Activated T-cell treated with anti-CD3 and anti-CD28 coated beads for 4 hours (primary cell): ENCODE measurements around the gene GRID1.

Experiments
- DNase-seq: peaks from one replicate; pipeline ENCODE4 v3.0.0-alpha.2; 2020

Gene GRID1

DNA sequence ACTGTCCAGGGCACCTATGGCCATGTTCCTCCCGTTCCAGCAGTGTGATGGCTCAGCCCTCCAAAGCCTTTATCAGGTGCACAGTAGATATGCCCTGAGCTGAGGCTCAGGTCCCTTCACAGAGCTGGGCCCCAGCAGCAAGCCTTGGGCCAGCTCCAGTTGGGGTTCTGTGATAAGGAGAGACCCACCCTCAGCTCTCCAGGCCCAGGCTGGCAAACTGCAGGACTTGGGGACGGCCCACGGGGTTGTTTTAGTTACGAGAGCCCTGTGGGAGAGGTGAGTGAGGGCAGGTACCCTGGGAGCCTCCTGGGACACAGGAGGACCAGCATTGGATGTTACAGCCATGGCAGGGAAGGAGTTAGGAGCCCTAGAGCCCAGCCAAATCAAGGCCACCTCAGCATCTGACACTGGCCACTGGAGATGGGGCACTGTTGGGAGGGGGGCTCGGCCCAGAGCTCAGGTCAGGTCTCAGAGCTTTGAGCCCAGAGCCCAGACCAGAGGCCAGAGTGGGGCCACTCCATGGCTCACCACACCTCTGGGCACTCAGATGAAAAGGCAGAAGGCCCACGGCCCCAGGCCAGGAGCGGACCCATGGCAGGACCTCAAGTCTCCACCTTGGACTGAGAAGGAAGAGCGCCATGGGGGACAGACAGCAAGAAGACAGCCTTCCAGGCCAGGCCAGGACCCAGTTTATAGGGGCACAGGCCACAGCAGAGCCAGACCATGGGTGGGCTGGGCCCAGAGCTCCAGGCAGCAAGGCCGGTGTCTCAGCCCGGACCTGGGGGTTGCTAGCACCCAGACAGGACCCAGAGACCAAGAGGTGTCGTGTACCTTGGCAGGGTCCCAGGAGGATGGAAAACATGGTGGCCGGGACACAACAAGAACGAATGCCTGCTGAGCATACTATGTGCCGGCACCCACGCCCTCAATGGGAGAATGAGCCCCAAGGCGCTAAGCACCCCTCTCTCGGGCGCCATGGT lies 12.8 kb downstream of the GRID1 start:
- no peak for DNase-seq

DNA sequence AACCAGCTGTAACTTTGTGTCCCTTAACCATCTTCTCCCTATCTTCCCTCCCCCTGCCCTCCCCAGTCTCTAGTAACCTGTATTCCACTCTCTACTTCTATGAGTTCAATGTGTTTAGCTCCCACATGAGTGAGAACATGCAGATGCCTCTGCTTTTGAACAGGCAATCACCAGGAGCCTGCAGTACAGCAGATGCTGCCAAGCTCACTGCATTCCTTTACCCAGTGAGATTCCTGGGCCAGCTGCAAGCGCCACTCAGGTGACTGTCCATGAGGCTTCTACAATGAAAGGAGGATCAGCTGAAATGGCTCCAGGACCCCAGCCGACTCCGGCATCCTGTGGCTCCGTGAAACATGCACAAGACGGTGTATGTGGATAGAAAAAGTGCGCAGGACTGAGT lies 15.7 kb downstream of the GRID1 start:
- DNase-seq = no peak

DNA sequence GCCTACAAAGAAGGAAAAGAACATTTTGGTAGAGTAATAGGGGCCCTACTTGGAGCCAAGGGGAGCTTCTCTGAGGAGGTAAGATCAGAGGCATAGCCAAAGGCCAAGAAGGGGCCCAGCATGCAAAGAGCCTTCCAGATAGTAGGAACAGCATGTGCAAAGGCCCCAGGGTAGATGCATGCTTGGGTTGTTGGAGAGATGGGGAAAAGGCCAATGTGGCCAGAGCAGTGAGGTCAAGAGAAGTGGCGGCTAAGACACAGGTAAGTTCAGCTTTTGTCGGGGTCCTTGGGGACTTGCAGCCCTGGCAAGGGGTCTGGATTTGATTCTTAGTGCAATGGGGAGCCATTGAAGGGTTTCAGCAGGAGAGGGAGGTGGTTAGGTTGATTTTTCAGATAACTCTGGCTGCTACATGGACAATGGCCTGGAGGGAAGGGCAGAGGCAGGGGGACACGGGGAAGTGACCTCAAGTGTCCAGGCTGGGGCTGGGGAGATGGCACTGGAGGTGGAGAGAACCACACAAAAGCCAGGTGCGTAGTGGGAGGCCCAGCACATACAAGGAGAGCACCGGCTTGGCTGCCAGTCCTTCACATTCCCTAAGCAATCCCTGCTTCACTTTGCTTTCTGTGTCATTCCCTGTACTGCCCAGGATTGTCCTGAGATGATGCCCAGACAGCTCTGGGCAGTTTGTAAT lies 16.5 kb downstream of the GRID1 start:
- no peak for DNase-seq

DNA sequence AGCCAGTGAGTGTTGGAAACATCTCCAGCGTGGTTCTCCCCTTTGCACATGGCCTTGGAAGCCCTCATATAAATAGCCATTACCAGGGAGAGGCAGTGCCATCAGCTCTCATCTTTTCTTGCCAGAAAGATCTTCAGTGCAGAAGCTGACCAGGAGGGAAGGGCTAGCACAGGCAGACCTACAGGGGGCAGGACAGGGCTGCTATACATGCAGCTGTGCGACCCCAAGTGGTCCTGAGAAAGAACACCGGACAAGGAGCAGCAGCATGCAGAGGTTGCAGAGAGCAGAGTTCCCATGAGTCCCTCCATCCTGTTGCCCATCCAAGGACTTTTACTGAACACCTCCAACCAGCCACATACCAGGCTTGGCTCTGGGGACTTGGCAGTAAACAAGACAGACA lies 17.1 kb downstream of the GRID1 start:
- no peak for DNase-seq

DNA sequence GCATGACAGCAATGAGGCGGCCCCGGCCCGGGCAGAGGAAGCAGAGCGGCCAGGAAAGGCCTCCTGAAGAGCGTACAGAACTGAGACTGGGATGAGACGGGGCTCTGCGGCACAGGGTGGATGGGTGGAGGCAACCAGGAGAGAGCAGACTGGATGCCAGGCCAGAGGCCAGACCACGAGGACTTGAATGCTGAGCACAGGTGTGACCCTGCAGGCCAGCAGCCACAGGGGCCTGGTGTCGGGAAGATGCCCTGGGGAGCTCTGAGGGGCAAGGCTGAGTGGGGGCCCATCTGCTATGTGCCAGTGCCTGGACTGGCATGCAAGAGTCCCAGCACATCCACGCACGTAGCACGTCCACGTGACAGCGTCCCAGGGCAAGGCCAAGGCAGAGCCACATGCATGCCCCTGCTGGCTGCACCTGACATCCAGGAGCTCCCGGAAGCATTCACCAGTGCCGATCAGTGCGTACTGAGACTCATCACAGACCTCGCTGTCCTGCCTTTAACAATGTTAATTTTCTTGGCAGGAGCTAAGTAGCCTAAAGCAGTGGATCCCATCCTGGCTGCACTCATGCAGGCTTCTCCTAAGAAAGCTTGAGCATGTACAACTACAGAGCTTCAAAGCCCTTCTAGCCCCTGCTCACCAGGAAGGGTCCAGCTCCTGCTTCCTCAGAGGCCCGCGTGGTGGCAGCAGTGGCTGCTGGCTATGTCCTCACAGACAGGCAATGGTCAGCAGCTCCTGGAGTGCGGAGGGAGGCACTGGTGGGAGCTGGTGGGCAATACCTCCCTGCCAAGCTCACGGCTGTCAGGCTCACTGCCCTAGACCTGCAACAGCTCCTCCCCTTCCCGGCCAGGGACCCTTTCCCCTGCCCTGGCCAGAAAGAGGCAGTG lies 18.0 kb downstream of the GRID1 start:
- DNase-seq = no peak

DNA sequence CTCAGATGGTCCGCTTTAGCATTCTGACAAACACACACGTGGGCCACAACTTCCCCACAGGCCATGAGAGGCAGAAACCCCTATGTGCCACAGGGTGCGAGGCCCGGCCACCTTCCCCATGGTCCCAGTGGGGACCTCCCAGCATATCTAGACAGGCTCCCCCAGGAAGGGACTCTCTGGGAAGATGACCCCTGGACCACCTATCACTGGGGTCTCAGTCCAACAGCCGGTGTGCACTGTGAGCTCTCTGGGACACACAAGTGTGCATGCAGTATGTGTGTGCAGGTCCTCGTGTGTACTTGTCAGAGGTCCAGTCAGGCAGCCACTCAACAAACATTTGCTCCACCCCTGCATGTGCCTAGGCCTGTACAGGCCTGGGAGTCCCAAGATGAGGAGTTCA lies 18.7 kb downstream of the GRID1 start:
- no peak for DNase-seq

DNA sequence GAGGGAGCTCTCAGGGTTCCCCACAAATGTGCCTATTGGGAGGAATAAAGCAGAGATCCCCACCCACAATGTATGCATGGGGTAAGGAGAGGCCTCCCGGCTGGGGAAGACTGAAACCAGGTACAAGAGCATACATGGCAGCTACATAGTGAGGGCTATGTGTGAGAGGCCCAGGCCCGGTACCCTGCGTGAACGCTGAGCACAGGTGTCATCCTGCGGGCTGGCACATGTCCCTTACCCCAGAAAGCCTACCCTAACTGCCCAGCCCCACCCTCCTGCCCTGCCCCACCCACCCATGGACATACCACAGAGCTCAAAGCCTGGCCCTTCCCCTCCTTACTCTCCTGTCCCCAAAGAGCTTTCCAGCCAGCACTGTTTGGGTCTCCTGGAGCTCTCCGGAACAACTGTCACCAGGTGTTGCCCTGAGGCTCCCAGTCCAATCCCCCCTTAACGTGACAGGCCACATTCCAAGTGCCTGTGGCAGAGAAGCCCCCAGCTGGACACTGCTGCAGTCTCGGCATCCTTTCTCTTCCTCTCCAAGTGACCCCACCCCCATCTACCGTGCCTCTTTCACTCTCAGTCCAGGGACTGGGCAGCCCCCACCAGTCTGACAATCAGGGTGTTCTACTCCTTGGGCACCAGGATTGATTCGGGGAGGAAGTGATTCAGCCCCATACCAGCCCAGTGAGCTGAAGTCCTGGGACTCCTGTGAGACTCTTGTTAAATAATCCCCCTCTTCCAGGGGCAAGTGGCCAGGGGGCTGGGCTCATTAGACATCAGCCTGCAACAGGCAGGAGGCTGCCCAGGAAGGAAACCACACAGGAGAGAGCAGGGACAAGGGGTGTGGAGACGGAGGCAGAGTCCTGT lies 19.6 kb downstream of the GRID1 start:
- DNase-seq = no peak

DNA sequence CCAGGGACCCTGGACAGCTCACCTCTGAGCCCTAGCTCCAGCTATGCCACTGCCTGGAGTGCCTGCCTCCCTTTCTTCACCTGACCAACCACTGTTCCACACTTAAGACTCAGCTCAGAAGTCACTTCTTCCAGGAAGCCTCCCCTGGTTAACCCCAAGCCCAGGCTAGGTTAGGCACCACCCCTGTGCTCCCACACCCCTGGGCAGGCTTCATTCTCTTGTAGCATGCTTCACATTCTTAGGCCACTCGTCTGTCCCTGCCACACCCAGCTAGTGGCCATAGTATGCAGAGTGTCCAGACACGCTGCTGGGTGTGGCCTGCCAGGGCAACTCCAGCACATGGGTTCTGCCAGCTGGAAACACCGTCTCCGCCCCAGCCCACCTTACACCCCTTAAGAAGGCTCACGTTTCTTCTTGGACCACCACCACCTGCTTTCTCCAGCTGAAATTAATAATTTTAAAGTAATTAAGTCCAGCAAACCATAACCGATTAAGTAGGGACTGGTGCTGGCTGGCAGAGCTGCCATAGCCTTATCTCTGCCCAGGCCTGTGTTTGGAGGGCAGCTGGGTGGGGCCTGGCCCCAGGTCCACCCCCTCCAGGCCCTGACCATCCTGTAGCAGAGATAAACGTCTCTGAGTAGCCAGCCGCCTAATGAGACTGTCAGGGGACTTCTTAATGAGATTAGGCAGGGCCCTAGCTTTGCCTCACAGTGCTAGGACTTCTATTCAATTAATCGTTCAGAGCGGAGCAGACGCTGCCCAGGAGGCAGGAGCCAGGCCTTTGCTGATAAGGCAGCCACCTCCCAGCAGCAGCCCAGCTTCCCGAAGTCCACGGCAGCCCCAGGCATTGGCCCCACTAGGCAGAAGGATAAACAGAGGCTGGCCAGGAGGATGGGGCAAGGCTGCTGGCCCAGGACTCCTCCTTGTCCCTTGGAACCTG lies 20.5 kb downstream of the GRID1 start:
- DNase-seq = no peak

DNA sequence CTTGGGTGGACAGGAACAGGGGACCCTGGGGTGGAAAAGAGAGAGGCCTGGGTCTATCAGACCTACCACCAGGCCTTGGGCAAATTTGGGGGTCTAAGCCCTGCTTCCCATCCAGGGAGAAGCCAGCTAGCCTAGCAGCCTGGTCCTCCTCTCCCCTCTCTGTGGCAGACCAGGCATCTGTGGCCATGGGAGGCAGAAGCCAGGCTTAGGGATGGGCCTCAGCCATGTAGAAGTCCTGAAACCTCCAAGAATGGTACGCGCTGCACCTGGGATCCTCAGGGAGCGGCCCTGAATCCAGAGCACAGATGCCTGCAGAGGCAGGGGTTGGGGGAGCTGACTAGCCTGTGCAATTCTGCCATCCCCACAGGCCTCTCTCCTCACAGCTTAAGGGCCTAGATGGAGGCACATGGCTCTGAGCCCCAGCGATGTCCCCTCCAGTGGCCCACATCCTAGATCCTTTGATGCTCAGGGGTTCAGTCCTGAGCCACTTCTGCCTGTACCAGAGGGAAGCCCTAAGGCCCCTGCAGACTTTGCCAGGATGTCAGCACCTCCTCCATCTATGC lies 21.2 kb downstream of the GRID1 start:
- DNase-seq = no peak

DNA sequence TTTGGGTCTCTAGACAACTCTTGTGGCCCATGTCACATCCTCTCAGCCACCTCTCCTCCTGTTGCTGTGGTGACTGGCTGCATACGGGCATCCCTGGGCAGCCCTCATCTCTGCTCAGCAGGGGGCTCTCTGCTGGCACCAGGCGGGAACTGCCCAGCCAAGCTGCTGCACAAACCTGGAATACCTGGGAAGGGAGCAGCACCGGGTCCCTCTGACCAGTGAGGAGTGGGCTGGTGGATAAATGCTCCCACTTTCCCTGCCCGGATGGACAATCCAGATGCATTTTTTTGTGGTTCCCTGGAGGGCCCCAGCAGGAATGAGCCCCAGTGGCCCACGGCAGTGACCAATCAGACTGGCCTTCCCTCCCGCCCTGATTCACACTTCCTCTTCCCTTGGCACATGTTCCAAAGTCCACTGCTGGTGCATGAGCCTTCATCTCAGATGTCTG lies 21.9 kb downstream of the GRID1 start:
- no peak for DNase-seq

DNA sequence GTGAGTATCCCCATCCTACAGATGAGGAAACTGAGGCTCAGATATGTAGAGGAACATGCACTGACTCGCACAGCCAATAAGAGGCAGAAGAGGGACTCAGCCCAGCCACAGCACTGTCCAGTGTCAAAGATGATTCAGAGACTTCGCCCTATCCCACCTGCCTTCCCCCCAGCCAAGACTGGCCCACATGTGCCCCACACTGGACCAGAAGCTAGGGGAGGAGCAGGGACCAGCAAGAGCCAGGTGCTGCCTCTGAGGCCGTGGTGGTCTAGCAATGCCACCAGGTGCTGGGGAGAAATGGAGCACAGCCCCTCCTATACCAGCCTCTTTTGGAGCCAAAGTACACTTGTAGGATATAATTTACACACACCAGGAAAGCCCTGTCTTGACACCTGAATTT lies 22.3 kb downstream of the GRID1 start:
- no peak for DNase-seq

DNA sequence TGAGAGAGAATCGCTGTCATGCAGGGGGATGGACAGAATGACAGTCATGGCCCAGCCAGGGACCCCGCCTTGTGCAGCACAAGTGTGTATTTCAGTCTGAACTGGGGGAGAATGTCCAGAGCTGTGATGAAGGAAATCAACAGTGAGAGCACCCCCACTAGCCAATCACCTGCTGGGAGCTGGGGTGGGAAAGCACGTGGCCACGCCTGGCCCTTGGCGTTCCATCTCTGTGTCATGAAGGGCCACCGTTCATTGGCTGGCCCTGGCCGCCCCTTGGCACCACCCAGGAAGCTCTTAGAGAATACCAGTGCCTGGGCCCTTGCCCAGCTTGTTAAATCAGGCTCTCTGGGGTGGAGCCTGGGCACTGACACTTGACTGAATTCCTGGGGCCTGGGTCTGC lies 22.8 kb downstream of the GRID1 start:
- no peak for DNase-seq

DNA sequence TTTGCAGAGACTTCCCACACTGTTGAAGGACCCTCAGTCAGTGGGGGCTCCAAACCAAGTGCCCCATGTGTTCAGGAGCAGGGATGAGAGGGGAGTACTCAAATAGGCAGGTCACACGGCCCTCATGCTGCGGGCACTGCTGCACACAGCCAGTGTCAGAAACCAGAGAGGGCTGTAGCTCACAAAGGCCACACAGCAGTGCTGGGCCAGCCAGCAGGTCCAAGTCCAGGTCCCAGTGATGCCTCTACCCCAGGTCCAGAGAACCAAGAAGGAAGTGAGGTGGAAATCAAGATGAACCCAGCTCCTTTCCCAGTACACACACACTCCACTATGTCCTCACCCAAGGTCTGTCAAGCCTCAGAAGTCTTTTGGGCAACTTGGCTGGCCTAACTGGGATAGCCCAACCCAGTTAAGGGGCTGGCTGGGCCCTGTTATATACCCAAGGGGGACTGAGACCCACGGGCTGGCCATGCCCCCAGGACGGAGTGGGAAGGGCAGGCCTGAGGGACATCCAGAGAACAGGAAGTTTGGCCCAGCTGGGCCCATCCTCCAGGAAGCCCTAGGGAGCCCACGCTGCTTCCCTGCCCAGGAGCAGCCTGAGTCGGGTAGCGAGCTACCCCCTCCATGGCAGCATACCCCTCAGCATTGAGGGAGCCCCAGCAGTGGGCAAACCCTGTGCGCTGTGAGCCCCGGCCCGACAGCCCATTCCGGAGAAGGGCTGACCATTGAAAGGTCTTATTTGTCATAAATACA lies 24.3 kb downstream of the GRID1 start:
- DNase-seq = no peak

DNA sequence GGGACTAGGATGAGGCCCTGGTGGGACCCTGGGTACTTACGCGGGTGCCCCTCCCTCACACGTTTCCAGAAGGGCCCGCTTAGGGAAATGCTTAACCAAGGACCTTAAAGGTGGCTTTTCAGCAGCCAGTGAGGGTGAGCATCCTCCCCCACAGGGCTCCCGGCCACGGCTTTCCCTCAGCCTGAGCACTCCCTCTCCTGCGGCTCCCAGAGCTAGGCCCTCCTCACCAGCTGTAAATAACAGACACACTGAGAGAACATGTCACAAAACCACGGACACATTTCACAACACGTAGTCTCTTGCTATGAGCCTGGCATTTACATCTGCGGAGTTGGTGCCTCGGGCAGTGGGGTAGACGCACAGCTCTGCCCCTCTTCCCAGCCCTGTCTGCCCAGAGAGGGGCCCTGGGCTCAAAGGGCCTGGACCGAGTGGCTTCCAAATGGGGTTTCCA lies 25.2 kb downstream of the GRID1 start:
- DNase-seq = no peak

DNA sequence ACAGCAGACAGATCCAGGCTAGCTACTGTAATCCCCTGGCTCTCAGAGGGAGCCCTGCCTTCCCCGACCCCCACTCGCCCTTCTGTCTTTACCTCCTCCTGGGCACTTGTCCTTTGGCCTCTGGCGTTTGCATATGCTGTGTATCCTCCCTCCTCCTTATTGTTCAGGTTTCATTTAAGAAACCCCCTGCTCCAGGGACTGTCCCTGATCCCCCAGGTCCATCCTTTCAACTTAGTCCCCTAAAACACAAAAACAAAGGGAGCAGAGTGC lies 25.7 kb downstream of the GRID1 start:
- no peak for DNase-seq

DNA sequence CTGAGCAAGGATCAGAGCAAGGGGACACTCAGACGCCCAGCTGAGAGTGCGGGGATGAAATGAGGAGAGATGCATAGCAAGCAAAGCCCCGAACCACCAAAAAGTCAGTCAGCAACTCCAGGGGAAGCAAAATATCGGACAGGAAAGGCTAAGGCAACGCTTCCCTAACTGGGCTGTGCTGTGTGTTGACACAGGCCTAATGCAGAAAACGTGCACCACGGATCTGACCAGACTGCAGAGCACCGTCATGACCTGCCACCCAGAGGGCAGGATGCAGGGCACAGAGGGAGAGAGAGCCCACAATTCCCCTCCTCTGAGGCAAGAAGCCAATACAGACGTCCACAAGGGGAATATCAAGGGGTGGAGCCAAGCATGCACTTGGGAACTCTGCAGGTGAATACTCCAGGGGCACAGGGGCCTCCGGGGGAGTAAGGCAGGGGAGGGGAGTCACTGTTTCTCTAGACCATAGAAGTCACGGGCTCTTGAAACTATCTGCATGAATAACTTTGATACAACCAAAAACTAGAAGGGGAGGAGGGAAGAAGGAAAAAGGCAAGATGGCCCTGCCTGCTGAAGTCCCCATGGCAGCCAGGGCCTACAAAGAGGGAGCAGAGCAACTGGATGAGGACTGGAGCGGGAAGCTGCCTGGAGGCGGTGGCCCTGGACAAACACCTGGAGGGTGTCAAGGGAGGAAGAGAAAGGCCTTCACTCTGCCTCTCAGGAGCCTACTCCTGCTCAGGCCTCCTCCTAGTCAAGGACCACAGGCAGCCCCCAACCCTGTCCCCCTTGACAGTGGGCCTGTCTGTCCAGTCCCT lies 26.2 kb downstream of the GRID1 start:
- no peak for DNase-seq

DNA sequence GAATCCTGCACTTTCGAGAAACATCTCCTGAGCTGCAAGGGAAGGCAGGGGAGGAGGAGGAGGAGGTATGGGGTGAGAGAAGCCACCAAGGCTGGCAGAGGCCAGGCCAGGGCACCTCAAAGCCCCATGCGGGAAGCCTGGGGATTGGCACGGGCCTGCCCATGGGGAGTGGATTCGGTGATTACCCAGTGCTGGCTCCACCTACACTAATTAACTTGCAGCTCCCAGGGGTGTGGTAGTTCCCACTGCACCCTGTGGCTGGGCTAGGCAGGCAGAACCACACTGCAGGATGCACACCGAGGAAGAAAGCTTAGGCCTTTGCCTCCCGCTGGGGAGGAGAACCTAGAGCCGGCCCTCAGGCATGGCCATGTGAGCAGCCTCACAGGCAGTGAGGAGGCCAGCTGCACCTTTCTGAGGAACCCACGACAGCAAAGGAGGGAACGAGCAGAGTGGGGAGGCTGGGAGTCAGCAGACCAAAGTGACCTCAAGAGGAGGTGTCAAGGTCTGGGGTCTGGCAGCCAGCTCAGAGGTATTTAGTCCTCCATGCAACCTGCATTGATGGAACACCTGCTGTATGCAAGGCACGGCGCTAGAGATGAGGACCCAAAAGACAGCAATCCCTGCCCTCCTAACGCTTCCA lies 27.2 kb downstream of the GRID1 start:
- no peak for DNase-seq

DNA sequence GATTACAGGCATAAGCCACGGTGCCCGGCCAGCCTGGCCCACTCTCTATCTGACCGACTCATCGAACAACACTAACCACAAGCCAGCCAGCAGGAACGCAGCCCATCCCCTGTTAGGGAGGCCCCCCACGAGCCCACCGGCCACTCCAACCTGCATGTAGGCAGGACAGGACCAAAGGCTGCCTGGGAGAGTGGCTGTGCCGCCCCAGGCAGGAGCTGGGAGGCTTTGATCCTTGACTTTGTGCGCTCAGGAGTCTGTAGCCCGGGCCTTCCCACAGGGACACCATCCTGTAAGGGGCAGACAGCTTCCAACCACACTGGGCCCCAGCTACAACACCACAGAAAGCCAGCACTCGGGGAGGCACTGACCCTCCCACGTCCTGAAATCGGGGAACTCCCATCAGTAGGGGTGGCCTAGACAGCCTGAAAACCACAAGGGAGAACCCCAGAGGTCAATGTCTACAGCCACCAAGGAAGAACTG lies 29.4 kb downstream of the GRID1 start:
- DNase-seq = no peak
